ENCODE measurements around the gene MAPKAP1. TPM values are rescaled to one million over a fixed set of nuclear protein-coding genes. Genes with fewer than 3 reads are reported as not detected.

MAPKAP1 gene
- total RNA-seq, 2 experiments from 2014 or later: 66.2 to 78.8 TPM

DNA sequence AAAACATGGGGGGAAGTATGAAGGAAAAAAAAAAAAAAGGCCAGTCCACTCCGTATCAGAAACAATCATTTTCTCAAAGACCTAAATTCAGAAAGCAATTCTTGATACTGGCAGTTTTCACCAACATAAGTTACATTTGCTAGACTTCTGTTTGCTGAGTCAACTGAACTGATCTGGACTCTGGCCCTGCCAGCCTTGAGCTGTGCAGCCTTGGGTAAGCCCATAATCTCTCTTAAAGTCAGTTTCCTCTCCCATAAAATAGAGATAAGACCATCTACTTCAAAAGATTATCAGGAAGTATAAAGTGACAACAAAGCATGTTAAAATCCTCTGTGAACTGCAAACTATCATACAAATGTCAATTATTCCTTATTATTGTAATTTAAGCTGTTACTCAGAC lies 106.8 kb downstream of the MAPKAP1 start:
- intact Hi-C loops (cut with micrococcal nuclease; ENCODE audit: unreplicated experiment): no loop called here
- BruUV-seq (replicated peaks): no TSS peak
- no peak overlapping the region for H3K4me2 ChIP-seq (ENCODE audit: low read length)

DNA sequence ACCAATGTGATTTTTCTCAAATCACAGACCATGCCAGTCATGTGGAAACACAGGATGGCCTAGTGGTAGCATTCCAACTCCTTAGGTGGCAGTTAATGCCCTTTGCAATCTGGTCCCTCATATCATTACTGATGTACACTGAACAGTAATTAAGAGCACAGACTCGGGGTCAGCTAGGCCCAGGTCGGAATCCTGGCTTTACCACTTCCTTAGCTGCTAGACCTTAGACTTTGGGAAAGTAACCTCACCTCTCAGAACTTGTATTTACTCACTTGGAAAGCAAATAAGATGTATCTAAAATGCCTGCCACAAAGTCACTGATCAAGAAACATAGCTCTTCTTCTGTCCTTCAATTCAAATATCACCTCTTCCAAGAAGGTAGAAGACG lies 112.8 kb downstream of the MAPKAP1 start:
- H3K36me3 ChIP-seq (ENCODE audit: insufficient read depth, low read length): no peaks in the 10 kb centered on the region
- H3K9me3 ChIP-seq (ENCODE audit: low read length): no peaks in the 10 kb centered on the region
- DNase-seq (ENCODE audit: low spot score): no peak
- H3K4me3 ChIP-seq (ENCODE audit: low read depth, low read length, poor library complexity, severe bottlenecking): no peak overlapping the region
- no peak overlapping the region for H3K4me2 ChIP-seq (ENCODE audit: low read length)
- no peak for TF ChIP-seq EZH2phosphoT487 (IDR thresholded peaks at IDR 0.05; ENCODE audit: borderline replicate concordance, low read depth, low read length)
- TF ChIP-seq, protein P1, sequence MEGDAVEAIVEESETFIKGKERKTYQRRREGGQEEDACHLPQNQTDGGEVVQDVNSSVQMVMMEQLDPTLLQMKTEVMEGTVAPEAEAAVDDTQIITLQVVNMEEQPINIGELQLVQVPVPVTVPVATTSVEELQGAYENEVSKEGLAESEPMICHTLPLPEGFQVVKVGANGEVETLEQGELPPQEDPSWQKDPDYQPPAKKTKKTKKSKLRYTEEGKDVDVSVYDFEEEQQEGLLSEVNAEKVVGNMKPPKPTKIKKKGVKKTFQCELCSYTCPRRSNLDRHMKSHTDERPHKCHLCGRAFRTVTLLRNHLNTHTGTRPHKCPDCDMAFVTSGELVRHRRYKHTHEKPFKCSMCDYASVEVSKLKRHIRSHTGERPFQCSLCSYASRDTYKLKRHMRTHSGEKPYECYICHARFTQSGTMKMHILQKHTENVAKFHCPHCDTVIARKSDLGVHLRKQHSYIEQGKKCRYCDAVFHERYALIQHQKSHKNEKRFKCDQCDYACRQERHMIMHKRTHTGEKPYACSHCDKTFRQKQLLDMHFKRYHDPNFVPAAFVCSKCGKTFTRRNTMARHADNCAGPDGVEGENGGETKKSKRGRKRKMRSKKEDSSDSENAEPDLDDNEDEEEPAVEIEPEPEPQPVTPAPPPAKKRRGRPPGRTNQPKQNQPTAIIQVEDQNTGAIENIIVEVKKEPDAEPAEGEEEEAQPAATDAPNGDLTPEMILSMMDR (conservative IDR thresholded peaks at IDR 0.05; ENCODE audit: low read length): no peak
- intact Hi-C loops (cut with micrococcal nuclease; ENCODE audit: unreplicated experiment): no loop called here
- H3K4me1 ChIP-seq (ENCODE audit: insufficient read depth, low read length, poor library complexity, severe bottlenecking): no peaks in the 10 kb centered on the region
- ChIA-PET CTCF (ENCODE audit: unreplicated experiment) (no interaction called here), POLR2A (interaction anchor here (0.5 to 0.8 kb wide), 2 partner anchors 45 to 142 kb away, joined by 3 read pairs; no protein-coding TSS in a partner anchor)
- H3K27ac ChIP-seq (ENCODE audit: low read depth, low read length, poor library complexity, severe bottlenecking): no peak overlapping the region
- H4K20me1 ChIP-seq (ENCODE audit: insufficient read depth, low read length): no peaks in the 10 kb centered on the region
- H3K9me2 ChIP-seq (ENCODE audit: insufficient read depth, low read length): no peaks in the 10 kb centered on the region
- BruUV-seq (replicated peaks): no TSS peak
- H3K79me2 ChIP-seq (ENCODE audit: insufficient read depth, low read depth, low read length): no peaks in the 10 kb centered on the region
- H2AFZ ChIP-seq (ENCODE audit: low read length): no peak overlapping the region

More for the DNA sequence above, 106.8 kb downstream of the MAPKAP1 start:
- Histone ChIP-seq H3K79me2 (ENCODE audit: insufficient read depth, low read depth, low read length) (no peaks in the 10 kb centered on the region), H2AFZ (ENCODE audit: low read length) (no peak overlapping the region), H3K27ac (ENCODE audit: low read depth, low read length, poor library complexity, severe bottlenecking) (no peak overlapping the region), H3K4me1 (ENCODE audit: insufficient read depth, low read length, poor library complexity, severe bottlenecking) (no peaks in the 10 kb centered on the region), H3K9me3 (ENCODE audit: low read length) (no peaks in the 10 kb centered on the region), H4K20me1 (ENCODE audit: insufficient read depth, low read length) (no peaks in the 10 kb centered on the region; the same call in 1 of the 2 replicates), H3K9me2 (ENCODE audit: insufficient read depth, low read length) (no peaks in the 10 kb centered on the region), H3K36me3 (ENCODE audit: insufficient read depth, low read length) (no peaks in the 10 kb centered on the region), H3K4me3 (ENCODE audit: low read depth, low read length, poor library complexity, severe bottlenecking) (no peak overlapping the region)
- POLR2A ChIA-PET: no interaction called here
- no peak for TF ChIP-seq EZH2phosphoT487 (IDR thresholded peaks at IDR 0.05; ENCODE audit: borderline replicate concordance, low read depth, low read length)
- CTCF ChIA-PET (ENCODE audit: unreplicated experiment): no interaction called here
- no peak for DNase-seq (ENCODE audit: low spot score)

DNA sequence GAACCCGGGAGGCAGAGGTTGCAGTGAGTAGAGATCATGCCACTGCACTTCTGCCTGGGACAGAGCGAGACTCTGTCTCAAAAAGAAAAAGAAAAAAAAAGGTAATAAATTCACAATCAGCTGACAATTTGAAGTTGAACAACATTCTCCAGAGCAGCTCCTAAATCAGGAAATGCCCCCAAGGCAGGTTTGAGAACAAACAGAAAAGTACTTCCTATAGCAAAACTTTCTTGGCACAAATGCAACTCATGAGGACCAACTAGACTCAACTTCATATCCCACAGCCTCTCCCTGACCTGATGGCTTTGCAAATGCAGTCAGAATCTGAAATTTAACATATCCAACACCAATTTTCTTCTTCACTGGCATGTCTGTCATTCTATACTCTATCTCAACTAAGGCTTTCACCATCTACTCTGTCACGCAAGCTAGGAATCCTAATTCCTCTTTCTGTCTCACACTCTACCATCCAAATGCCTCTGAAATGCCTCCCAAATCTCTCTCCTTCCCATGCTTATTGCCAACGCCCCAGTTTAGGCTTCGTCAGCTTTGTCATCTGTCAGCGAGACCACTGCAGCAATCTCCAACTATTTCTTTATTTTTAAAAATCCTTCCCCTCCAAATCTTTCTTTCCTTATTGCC lies 113.3 kb downstream of the MAPKAP1 start:
- H3K4me3 ChIP-seq (ENCODE audit: low read depth, low read length, poor library complexity, severe bottlenecking): no peak overlapping the region
- DNase-seq (ENCODE audit: low spot score): no peak
- BruUV-seq (replicated peaks): no TSS peak
- intact Hi-C loops (cut with micrococcal nuclease; ENCODE audit: unreplicated experiment): no loop called here
- H3K4me1 ChIP-seq (ENCODE audit: insufficient read depth, low read length, poor library complexity, severe bottlenecking): no peaks in the 10 kb centered on the region
- no peak overlapping the region for H3K4me2 ChIP-seq (ENCODE audit: low read length)
- H3K9me3 ChIP-seq (ENCODE audit: low read length): no peaks in the 10 kb centered on the region
- no peaks in the 10 kb centered on the region for H3K36me3 ChIP-seq (ENCODE audit: insufficient read depth, low read length)
- TF ChIP-seq, protein P1 (conservative IDR thresholded peaks at IDR 0.05; ENCODE audit: low read length): no peak
- TF ChIP-seq EZH2phosphoT487 (IDR thresholded peaks at IDR 0.05; ENCODE audit: borderline replicate concordance, low read depth, low read length): no peak
- ChIA-PET POLR2A (interaction anchor here (1.1 kb wide), 1 partner anchor 492 kb away, joined by 3 read pairs; no protein-coding TSS in a partner anchor), CTCF (ENCODE audit: unreplicated experiment) (no interaction called here)
- no peaks in the 10 kb centered on the region for H3K79me2 ChIP-seq (ENCODE audit: insufficient read depth, low read depth, low read length)
- H3K9me2 ChIP-seq (ENCODE audit: insufficient read depth, low read length): no peaks in the 10 kb centered on the region
- H2AFZ ChIP-seq (ENCODE audit: low read length): no peak overlapping the region
- H3K27ac ChIP-seq (ENCODE audit: low read depth, low read length, poor library complexity, severe bottlenecking): no peak overlapping the region
- no peaks in the 10 kb centered on the region for H4K20me1 ChIP-seq (ENCODE audit: insufficient read depth, low read length)
